NOMO-1 (cell line): ENCODE data around the gene VEGFA.
"Not testable (repeated sequence)": the region's sequence is repeated elsewhere in the genome, so short reads cannot be mapped to it uniquely, and the experiment has no call there.

ENCODE experiments used
- DNase-seq, 2 experiments: peaks; one replicate each; lab custom pipeline; 2025; ENCODE audit not compliant: unreplicated experiment in 2 of 2; lab: John Stamatoyannopoulos, UW

Gene VEGFA

DNA sequence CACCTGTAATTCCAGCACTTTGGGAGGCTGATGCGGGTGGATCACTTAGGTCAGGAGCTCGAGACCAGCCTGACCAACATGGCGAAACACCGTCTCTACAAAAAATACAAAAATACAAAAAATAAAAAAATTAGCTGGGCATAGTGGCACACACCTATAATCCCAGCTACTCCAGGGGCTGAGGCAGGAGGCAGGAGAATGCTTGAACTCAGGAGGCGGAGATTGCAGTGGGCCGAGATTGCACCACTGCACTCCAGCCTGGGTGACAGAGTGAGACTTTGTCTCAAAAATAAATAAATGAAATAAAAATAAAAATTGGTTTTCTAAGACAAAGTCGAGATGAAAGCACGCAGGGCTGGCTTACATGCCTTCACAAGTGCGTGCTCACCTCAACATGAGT is 49.0 kb downstream of the VEGFA start:
- not testable (repeated sequence) for DNase-seq

DNA sequence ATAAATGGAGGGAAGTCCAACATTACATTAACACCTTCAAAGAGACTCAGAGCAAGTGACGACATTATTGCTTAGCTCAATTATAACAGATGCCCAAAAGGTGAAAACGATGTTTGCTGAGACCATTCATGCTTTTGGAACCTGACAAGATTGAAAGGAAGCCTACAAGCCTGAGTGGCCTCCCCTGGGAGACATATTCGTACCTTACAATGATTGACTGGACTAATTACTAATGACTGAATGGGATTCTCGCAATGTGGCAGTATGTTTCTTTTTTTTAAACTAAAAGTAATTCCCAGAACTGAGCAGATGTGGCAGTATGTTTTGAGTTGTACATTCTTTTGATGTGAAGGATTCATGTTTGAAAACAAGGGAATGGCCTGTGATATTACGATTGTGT is 49.9 kb downstream of the VEGFA start:
- no peak for DNase-seq

DNA sequence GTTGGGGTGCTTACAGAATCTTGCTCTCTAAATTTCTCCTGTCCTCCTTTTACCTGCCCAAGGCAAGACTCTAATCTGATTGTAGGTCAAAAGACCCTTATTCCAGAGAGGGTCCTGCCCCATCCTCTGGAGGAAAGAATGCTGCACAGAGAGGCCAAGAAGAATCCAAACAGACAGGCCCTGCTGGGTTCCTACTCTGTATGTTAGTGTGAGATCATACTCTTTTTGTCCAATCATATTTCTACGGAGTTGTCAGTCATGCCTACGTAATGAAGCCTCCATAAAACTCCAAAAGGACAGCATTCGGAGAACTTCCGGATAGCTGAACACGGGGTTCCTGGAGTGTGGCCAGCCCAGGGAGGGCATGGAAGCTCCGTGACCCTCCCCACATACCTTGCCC is 50.5 kb downstream of the VEGFA start:
- no peak for DNase-seq

DNA sequence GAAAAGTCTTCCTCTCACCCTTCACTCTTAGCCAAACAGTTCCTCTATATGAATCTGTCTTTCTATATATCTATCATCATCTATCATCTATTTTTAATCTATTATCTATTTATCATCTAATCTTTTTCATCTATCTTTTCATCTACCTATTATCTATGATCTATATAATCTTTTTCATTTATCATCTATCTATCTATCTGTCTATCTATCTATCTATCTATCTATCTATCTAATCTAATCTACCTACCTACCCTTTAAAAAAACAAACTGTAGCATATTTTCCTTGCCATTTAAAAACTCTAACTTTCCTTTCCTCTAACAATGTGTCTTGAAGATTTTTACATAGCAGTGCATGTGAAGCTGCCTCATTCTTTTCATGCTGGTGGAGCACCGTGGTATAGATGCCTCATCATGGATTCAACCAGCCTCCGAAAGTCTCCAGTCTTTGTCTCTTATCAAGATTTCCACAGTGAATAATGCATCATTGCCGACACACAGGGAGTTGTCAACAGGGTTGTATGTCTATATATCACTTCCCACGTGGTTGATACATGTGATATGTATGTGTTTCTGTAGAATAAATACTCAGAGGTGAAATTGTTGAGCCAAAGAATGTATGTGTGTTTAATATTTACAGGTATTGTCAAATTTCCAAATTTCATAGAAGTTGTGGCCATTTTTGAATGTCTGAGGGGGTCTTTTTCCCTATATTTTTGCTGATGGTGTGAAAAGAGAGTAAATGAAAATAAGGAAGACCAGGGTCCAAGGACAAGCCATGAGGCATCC is 51.3 kb downstream of the VEGFA start:
- no peak for DNase-seq

DNA sequence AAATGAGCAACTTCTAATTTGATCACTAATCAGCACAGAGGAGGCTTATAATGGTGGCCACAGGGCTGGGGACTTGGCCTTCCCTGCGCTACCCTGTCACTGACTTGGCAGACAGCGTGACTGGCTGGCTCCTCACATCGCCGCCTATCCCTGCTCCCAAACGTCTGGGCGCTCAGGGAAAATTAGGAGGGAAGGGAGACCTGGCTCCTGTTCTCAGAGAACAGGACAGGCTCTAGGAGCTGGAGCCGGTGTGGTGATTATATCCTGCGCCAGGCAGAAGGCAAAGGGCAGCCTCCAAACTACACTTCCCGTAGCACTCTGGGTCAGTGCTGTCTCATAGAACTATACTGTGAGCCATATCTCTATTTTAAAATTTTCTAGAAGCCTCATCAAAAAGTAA is 53.4 kb downstream of the VEGFA start:
- no peak for DNase-seq

DNA sequence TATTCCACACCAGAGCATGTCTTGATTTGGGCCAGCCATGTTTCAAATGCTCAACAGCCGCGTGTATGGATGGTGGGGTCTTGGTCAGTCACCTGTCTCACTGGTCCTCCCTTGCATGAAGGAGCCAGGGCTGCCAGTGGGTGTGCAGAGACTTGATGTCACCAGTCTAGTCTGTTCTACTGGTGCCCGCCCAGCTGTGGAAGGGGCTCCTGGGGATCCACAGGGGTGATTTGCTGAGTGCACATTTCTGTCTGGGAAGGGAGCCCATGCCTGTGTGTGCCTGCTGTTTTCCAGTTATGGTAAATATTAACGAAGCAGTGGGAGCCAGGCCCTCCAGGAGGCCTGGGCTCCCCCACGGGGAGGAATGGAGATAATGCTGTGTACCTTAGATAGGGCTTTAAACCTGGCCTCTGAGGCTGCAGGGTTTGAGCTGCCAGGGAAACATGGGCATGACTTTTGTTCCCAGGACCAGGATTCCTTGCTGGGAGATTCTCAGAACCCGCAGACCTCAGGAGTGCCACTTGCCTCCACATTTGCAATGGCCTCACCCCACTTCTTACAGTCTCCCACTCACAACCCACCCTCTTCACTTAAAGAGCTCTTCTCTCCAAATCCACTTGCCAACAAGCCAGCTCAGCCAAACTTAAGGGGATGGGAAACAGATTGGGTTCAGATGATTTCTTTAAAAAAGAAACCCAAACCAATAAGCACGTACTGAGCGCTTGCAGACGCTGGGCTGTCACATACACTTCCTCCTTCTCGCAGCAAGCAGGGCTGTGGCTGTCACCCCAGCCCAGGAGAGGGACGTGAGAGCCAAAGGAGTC is 54.1 kb downstream of the VEGFA start:
- peak; percentile 55 to 67 for DNase-seq

DNA sequence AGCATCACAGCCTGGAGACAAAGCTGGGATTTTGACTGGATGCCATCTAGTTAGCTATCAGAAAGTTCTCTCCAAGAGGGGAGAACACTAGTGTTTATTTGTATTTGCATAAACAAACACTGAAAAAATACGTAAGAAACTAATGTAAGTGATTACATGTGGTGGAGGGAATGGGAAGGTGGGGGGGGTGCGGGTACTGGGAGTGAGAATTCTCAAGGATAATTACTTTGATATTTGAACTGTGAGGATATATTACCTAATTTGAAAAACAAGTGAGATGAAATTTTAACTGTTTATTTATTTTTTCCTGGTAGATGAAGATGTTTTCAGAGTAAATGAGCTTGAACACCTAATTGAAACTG is 54.7 kb downstream of the VEGFA start:
- DNase-seq, result no peak

DNA sequence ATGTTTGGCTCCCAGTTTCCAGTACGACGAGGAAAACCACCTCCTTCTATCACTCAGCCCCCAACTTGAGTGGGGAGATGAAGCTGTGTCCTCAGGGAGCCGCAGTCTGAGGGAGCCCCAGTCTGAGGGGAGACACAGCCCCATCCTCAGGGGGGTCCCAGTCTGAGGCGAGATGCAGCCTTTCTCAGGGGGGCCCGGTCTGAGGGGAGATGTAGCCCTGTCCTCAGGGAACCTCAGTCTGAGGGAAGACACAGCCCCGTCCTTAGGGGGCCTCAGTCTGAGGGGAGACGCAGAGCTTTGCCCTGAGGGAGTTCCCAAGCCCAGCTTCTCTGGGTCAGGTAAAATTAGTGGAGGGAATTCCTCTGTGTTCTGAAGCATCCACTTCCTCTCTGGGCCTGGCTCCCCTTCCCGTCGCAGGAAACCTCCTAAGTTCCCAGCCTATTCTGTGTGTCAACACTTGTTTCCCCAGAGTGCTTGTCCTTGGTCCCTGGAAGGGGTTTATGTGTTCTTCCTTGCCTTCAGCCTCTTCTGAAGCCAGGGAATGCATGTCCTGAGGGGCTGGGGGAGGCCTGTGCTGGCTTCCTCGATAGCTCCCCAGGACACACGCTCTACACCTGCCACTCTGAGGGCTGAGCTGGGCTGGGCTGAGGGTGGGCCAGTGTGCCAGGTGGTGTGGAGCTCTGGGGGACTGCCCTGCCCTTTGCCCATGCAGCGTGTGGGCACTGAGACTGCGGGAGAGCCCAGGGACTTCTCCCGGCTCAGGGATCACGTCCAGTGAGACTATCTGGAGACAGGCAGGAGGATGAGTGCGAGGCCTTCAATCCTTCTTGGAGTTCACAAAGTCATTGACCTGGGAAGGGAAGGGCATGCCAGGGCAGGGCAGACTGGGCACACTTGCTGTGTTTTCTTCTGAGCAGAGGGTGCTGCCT is 55.4 kb downstream of the VEGFA start:
- no peak for DNase-seq

DNA sequence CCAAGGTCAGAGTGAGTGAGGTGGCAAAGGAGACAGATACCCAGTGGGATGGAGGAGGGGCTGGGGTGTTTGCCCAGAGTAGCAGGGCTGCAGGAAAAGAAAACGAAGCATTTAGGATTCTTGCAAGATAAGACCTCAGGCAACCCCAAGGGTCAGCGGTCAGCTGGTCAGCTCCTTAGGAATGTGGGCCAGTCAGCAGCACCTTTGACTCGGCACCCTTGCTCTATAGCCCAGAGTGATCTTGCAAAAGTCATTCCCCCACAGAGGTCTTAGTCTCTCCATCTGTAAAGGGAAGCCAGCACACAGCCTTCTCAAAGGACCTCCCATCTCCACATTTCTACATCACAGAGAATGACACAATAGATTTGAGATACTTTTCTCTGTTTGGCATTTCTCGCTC is 56.7 kb downstream of the VEGFA start:
- no peak for DNase-seq

DNA sequence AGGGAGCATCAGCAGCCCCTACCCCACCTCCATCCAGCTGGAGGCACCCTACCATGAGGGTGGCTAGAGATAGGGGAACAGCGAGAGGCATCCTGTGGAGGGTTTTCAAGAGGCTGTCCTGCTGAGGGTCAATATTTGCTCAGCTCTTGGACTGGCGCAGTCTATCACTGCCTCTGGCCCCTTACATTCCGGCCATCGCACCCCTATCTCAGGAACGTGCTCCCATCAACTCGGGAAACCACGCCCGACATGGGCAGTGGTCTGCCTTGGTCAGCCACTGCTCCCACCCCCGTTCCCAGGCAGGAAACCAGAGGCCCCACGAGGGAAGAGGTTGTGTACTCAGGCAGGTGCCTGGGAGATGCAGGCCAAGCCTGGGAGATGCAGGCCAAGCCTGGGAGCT is 57.9 kb downstream of the VEGFA start:
- no peak for DNase-seq

DNA sequence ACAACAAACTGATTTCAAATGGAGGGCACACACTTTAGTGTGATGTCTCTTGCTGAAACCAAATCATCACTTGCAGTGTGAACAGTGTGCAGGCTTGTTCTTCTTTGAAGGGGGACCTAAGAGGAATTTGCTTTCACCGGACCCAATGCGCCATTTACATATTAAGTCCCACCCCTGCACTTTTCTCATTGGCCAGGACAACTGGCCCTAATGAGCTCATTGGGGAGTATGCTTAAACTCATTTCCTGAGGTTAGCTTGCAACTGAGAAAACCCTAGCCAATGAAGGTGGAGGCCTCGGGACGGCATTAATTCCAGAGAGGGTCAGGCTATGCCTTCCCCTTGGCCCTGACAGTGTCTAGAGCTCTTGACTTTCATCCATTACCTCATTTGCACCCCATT is 58.7 kb downstream of the VEGFA start:
- no peak for DNase-seq

DNA sequence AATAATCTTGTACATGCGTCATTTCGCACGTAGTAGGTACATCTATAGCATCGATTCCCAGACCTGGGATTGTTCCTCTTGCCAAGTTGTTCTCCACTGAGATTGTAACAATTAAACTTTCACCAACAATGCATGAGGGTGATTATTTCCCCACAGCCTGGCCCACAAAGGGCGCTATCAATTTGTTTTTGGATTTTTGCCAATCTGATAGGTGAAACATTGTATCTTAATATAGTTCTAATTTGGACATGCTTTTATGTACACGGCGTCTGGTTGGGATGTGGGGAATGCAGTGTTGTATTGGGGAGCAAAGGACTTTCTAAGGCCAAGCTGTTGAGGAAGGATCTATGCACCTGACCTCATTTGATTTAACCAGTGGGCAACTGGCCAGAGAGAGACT is 59.5 kb downstream of the VEGFA start:
- DNase-seq, result no peak

DNA sequence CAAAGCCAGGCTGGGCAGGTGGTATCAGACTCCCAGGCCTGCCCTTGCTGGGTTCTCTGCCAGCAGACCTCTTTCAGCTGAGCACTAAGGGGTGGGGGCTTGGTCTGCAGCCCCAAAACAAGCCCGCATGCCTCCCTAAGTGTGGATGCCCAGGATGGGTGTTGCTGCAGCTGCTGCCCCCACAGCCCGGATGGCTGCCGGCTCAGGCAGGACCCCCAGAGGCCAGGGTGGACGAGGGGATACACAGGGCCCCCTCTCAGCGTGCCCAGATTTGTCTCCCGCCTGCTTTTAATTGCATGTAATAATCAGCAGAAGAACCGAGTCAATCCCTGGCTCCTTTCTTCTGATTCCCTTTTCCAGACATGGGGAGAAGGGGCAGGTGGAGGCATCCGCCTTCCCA is 60.8 kb downstream of the VEGFA start:
- no peak for DNase-seq

DNA sequence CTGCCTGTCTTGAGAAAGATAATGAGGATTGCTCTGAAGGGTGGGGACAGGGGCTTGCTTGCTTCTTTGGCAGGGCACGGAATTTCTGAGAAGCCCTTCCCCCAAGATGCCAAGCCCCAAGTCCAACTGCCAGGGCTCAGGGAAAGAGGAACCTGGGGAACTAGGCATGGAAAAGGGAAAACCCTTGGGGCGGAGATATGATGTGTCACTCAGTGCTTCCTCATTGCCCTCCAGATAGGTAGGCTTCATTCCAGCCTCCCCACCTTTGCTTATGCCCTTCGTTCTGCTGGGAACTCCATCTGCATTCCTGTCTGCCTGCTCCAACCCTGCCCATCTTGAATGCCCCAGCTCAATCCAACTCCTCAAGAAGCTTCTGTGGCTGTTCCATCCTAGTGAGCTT is 61.2 kb downstream of the VEGFA start:
- no peak for DNase-seq

DNA sequence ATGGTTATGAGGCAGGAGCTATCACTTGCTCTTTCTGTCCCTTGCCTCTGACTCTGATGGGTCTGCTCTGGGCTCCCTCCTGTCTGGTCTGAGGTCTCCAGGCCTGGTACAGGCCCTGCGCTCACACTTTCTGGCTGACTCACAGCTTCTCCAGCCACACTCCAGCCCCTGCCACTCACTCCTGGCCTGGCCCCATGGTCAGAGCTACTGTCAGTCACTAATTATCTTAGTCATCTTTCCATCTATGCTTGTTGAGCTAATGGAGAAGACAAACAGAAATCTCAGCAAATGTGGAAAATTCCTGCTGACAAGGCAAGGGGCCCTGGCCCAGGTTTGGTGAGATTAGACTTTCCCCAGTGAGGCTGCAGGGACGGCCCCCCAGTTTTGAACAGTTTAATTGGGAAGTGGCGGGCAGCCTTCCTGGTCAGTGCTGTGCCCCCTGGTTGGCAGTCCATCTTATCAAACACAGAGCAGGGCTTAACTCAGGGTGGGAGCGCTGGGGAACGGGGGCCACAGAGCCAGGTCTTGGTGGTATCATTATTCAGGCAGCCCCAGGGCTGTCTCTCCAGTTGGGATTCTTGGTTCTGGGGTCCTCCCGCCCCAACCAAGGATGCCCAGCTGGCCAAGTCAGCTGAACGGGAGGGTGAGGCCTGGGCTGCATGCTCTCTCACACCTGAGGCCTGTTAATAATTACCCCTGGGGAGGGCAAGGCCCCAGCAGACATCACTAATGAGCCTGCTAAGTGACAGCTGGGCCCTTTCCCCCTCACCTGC is 63.4 kb downstream of the VEGFA start:
- DNase-seq, result no peak

DNA sequence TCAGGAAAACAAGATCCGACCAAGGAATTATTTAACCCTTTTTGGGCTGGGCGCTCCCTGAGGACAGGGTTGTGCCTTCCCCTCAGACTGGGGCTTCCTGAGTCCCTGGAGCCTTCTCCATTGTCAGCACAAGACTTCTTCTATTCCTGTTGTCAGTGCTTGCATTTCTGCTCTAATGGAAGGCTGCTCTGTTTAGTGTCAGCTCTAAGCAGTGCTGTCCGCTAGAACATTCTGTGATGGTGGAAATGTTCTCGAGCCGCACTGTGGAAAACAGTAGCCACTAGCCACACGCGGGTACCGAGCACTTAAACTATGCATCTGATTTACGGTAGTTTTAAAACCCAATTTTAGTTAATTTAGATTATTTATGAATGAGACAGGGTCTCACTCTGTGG is 64.0 kb downstream of the VEGFA start:
- no peak for DNase-seq

DNA sequence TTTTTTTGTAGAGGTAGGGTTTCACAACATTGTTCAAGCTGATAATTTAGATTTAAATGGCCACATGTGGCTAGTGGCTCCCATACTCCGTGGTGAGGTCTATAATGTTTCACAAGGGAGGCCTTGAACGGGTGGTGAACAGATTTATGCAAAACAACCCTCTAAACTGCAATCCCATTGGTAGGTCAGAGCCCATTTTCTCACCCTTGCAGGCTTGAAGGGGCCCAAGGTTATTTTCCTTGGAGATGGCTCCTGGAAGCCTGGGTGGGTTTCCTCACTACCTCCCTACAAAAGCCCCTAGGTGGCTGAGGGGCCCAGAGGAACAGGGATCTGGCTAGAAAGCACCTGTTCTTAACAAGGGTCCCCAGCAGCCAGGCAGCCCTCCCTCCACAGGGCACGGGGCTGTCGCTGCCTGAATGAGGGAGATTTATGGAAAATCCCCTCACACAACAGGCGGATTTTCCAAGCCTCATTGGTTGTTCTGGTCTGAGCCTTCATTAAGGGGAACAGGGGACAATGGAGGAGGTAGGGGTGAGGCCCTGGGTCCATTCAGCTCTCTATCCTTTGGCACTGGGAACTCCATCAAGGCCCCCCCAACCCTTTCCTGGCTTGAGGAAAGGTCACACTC is 64.6 kb downstream of the VEGFA start:
- DNase-seq, result peak in 1 of 2 experiments; percentile 21

DNA sequence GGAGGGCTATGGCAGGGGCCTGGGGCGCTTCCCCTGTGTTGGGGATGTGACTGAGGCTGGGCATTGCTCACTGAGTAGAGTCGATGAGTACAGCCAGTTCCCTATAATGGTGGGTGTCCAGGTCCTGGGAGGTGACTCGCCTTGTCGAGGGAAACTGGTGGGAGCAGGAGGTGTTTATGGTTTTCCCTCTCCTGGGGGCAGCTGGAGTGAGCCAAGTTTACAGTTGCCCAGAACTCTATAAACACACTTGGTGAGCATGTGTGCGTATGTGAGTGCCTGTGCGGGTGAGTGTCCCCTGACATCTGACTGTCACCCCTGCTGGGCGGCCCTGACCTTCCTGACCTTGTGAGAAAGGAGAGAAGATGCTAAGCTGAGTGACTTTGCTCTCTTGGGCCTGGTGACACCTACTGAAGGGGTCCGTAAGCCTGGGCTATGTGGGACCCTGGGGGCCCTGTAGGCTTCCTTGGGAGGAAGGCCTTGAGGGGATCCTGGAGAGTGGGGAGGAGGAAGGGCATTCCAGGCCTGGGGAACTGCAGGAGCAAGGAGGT is 65.9 kb downstream of the VEGFA start:
- no peak for DNase-seq
